GM21825 (cell line): ENCODE measurements around the gene TMC4.

Experiments used
- ATAC-seq: cut with Tn5 transposase; IDR thresholded peaks from one replicate; pipeline ENCODE4 v1.9.1; 2021; ENCODE audit warnings: mild to moderate bottlenecking, moderate library complexity; ENCODE audit not compliant: unreplicated experiment

The TMC4 gene

GRCh38 chr19:54156490-54156889 lies 16.5 kb downstream of the TMC4 start:
- ATAC-seq = no peak

GRCh38 chr19:54155694-54156093 lies 17.3 kb downstream of the TMC4 start:
- no peak for ATAC-seq

GRCh38 chr19:54154603-54155345 lies 18.2 kb downstream of the TMC4 start:
- ATAC-seq = no peak

- no peak for ATAC-seq
Observed at GRCh38 chr19:54153731-54154326, 19.1 kb downstream of the TMC4 start.

GRCh38 chr19:54152878-54153524 lies 20.0 kb downstream of the TMC4 start:
- no peak for ATAC-seq

- no peak for ATAC-seq
Observed at GRCh38 chr19:54152267-54152666, 20.7 kb downstream of the TMC4 start.

- ATAC-seq = no peak
Observed at GRCh38 chr19:54151362-54152035, 21.5 kb downstream of the TMC4 start.

- ATAC-seq = no peak
Observed at GRCh38 chr19:54149021-54149812, 23.7 kb downstream of the TMC4 start.

GRCh38 chr19:54148158-54148557 lies 24.8 kb downstream of the TMC4 start:
- ATAC-seq = no peak

GRCh38 chr19:54147676-54148075 lies 25.3 kb downstream of the TMC4 start:
- no peak for ATAC-seq

- no peak for ATAC-seq
Observed at GRCh38 chr19:54145541-54146158, 27.3 kb downstream of the TMC4 start.

GRCh38 chr19:54142166-54142780 lies 30.7 kb downstream of the TMC4 start:
- ATAC-seq = no peak

- no peak for ATAC-seq
Observed at GRCh38 chr19:54141356-54141755, 31.6 kb downstream of the TMC4 start.

GRCh38 chr19:54138489-54139256 lies 34.3 kb downstream of the TMC4 start:
- ATAC-seq = no peak

GRCh38 chr19:54137699-54138488 lies 35.1 kb downstream of the TMC4 start, which contains the start of gene CNOT3:
TSS of gene CNOT3 (plus strand) at chr19:54137762. CDS start at chr19:54142979, 5,217 bp downstream.
- ATAC-seq = no peak

GRCh38 chr19:54136864-54137698 lies 35.9 kb downstream of the TMC4 start:
- ATAC-seq = peak; percentile 74

- no peak for ATAC-seq
Observed at GRCh38 chr19:54136086-54136863, 36.7 kb downstream of the TMC4 start.
